C4-2B (cell line): Measurements from ENCODE around the gene ACKR2.

Source experiments
- H3K27ac ChIP-seq: fragments of 450-650 bp; 2 replicates; pipeline ENCODE4 v1.5.1; 2017
- CTCF ChIP-seq: fragments of 450-650 bp; conservative IDR thresholded peaks from 2 replicates; pipeline ENCODE4 v1.5.1; 2017; ENCODE audit warnings: mild to moderate bottlenecking
- ZFX ChIP-seq: fragments of 450-650 bp; IDR thresholded peaks from 2 replicates; pipeline ENCODE4 v1.6.1; 2017

The ACKR2 gene

GRCh38 chr3:42809202-42809601, at the start of gene ACKR2:
Gene ACKR2, plus strand, starts transcription at chr3:42809445. Its CDS starts 55,058 bp downstream, at chr3:42864503.
- TF ChIP-seq CTCF (no peak), ZFX (no peak)

GRCh38 chr3:42762046-42762724, 47.1 kb upstream of the ACKR2 start:
- TF ChIP-seq ZFX (no peak), CTCF (no peak)
- no peak overlapping the region for H3K27ac ChIP-seq

More at GRCh38 chr3:42809202-42809601, at the start of gene ACKR2:
- H3K27ac ChIP-seq: no peak within 1 kb of the TSS

- TF ChIP-seq ZFX: no peak
- H3K27ac ChIP-seq: no peak overlapping the region
These were observed 46.2 kb upstream of the ACKR2 start for GRCh38 chr3:42763021-42763420.

GRCh38 chr3:42764115-42764514, 45.1 kb upstream of the ACKR2 start:
- TF ChIP-seq CTCF (no peak), ZFX (no peak)
- no peak overlapping the region for H3K27ac ChIP-seq

- no peak overlapping the region for H3K27ac ChIP-seq
- TF ChIP-seq CTCF (no peak), ZFX (no peak)
These were observed 44.5 kb upstream of the ACKR2 start for GRCh38 chr3:42764561-42765295.

GRCh38 chr3:42769477-42770131, 39.6 kb upstream of the ACKR2 start:
- no peak for TF ChIP-seq ZFX
- no peak for TF ChIP-seq CTCF
- H3K27ac ChIP-seq: no peak overlapping the region

- TF ChIP-seq CTCF (no peak), ZFX (no peak)
- H3K27ac ChIP-seq: no peak overlapping the region
These were observed 38.0 kb upstream of the ACKR2 start for GRCh38 chr3:42771271-42771670.
